ENCODE measurements around the gene SMIM31. TPM values are rescaled to one million over a fixed set of nuclear protein-coding genes. Genes with fewer than 3 reads are reported as not detected.

The SMIM31 gene
- total RNA-seq, 1 experiment from 2014 or later, result not detected

GRCh38 chr4:164756686-164757085 is 2.8 kb downstream of the SMIM31 start:
- Histone ChIP-seq H3K56ac (ENCODE audit: insufficient read length, low read depth, low read length) (no peak overlapping the region), H4K91ac (ENCODE audit: insufficient read length, low read depth, low read length) (no peak overlapping the region), H2BK5ac (ENCODE audit: insufficient read length, low read length) (no peak overlapping the region), H3K4me2 (ENCODE audit: insufficient read depth, insufficient read length, low read length) (no peak overlapping the region), H3K18ac (ENCODE audit: insufficient read length, low read depth, low read length) (no peak overlapping the region), H3K4me1 (ENCODE audit: insufficient read depth, low read length) (no peaks in the 10 kb centered on the region), H2BK120ac (ENCODE audit: low read depth, low read length, poor library complexity, severe bottlenecking) (no peak overlapping the region), H3K79me1 (ENCODE audit: insufficient read depth, low read depth, low read length, poor library complexity, severe bottlenecking) (no peaks in the 10 kb centered on the region), H3K9me3 (ENCODE audit: control insufficient read depth, low read depth, low read length) (no peaks in the 10 kb centered on the region), H3K9ac (ENCODE audit: extremely low read depth, insufficient read length, low read length) (no peak overlapping the region), H2AK5ac (ENCODE audit: insufficient read length, low read length) (no peak overlapping the region), H3K23ac (ENCODE audit: insufficient read length, low read depth, low read length) (no peak overlapping the region), H3K4ac (ENCODE audit: low read depth, low read length) (no peak overlapping the region), H4K20me1 (ENCODE audit: control insufficient read depth, insufficient read depth, insufficient read length) (no peaks in the 10 kb centered on the region), H2BK20ac (ENCODE audit: low read depth, low read length, poor library complexity, severe bottlenecking) (no peak overlapping the region), H3K27ac (ENCODE audit: insufficient read length, low read depth, low read length) (no peak overlapping the region), H2BK12ac (ENCODE audit: insufficient read length, low read depth, low read length) (no peak overlapping the region), H4K8ac (replicated peaks; ENCODE audit: insufficient read length, low read depth, low read length) (no peak overlapping the region), H2AFZ (ENCODE audit: low read length) (no peak overlapping the region), H3K27me3 (ENCODE audit: insufficient read depth, low read length) (no peaks in the 10 kb centered on the region), H2BK15ac (ENCODE audit: low read depth, low read length) (no peak overlapping the region), H3K23me2 (ENCODE audit: insufficient read length, low read depth, low read length, poor library complexity, severe bottlenecking) (no peaks in the 10 kb centered on the region), H3K14ac (ENCODE audit: insufficient read depth, low read length) (no peak overlapping the region), H3K79me2 (ENCODE audit: insufficient read depth, low read length) (no peaks in the 10 kb centered on the region), H4K5ac (ENCODE audit: insufficient read length, low read depth, low read length) (no peak overlapping the region), H3T11ph (ENCODE audit: low read length) (no peak overlapping the region)
- peaks cover 22 to 23% of the 10 kb centered on the region in 2 experiments for H3K9me3 Mint-ChIP-seq
- no peaks in the 10 kb centered on the region for H3K27me3 Mint-ChIP-seq (ENCODE audit: low read depth)
- no peak for TF ChIP-seq CTCF (conservative IDR thresholded peaks at IDR 0.05)
- H3K4me1 Mint-ChIP-seq, result no peaks in the 10 kb centered on the region
- no peak overlapping the region for H3K27ac Mint-ChIP-seq
- no peak overlapping the region for H3K4me3 Mint-ChIP-seq
- WGBS (ENCODE audit: extremely low coverage, insufficient read length, low lambda C conversion rate), result no CpG with 5 or more reads among the region's 2 CpGs
- no peak for DNase-seq
- H3K36me3 Mint-ChIP-seq (ENCODE audit: insufficient read depth in 1 of 3, low read depth in 3 of 3), result peaks cover 14 to 28% (median 15%) of the 10 kb centered on the region in 3 experiments
